Non-pigmented ciliary epithelial cell (primary cell): Measurements from ENCODE around the gene SPECC1L.

ENCODE experiments used
- DNase-seq: peaks from one replicate; pipeline ENCODE4 v3.0.0-alpha.2; 2010; ENCODE audit warnings: low read depth

The SPECC1L gene

DNA sequence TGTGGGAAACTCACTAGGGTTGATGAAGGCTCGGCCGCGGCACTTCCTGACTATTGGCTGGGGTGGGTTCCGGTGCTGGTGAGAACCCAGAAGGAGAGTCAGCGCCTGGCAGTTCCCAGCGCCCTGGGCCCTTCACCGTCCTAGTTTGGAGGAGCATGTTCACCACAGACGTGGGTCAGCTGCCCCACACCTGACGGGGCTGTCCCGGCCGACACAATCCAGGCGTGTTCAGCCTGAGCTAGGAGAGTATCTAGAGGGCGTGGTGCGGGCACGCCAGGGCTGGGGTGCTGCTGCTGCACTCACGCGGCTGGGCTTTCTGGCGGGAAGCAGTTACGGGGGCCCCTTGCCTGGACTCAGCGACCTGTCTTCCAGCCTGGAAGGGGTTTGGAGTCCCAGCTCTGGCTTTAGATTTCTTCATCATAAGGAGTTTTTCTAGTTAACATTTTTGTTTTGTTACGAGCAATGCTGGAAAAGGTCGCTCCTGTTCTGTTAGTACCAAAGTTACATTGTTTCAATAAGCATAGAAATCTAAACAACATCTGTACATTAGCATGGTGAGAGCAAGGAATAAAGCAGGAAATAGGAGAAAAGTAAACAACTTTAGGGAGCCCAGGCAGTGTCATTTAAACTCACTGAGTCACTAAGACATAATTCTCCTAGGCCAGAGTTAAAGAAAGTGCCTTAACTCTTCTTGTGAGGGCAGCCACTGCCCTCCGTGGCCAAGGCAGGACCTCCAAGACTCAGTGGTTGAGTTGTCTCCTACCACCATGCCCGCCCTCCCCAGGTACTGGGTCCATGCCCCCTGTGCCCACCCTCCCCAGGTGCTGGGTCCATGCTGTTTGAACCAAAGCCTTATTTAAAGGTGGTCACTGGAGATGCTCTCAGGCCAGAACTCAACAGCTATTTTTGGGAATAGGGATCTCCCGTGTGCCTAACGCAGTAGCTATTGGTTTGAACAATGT, 144.6 kb downstream of the SPECC1L start:
- no peak for DNase-seq

DNA sequence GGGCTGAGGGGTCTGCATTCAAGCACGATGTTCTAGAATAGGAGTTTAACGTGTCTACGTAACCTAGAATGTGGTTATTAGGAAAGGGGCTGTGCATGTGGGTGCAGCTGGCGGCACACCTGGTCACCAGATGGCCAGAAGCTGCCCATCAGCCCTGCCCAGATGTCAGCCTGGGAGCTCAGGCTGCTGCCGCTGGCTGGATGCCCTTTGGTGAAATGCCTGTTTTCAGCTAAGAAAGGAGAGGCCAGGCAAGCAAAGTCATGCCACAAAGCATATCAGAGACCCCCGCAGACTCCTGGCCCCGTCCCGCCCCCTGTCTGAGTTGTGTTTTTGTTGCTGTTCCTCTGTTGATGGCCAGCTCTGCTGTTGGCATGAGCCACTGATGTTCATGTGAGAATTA, 145.5 kb downstream of the SPECC1L start:
- no peak for DNase-seq

- DNase-seq = no peak
Observed at GRCh38 chr22:24416611-24417010, 146.0 kb downstream of the SPECC1L start.

- no peak for DNase-seq
Observed at GRCh38 chr22:24417200-24417599, 146.6 kb downstream of the SPECC1L start.

DNA sequence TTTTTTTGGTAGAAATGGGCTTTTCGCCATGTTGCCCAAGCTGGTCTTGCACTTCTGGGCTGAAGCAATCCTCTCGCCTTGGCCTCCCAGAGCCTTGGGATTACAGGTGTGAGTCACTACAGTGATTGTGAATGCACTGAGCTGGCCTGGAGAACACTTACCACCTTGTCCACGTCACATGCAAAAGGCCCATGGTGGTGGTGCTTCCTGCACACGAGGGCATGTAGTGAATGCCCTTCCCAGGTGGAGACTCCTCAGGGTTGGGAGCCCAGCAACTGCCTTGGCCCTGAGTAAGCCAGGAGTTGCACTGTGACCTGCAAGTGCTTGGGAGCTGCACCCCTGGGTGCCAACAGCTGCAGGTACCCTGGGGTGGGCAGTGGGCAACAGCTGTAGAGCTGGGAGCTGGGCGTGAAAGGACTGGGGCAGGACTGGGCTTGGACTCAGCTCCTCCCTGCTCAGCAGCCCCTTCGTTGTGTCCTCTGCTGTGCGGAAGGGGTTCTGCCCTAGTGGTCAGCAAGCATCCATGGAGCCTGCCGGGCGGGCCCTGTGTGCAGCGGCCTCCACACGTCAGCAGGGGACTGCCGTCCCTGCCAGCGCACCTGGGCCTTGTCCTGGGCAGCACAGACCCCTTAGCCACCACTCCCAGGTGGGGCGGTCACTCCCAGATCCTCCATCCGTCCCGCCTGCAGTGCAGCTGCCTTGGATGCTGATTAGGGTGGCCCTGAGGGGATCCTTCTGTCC, 147.4 kb downstream of the SPECC1L start:
- DNase-seq = no peak

DNA sequence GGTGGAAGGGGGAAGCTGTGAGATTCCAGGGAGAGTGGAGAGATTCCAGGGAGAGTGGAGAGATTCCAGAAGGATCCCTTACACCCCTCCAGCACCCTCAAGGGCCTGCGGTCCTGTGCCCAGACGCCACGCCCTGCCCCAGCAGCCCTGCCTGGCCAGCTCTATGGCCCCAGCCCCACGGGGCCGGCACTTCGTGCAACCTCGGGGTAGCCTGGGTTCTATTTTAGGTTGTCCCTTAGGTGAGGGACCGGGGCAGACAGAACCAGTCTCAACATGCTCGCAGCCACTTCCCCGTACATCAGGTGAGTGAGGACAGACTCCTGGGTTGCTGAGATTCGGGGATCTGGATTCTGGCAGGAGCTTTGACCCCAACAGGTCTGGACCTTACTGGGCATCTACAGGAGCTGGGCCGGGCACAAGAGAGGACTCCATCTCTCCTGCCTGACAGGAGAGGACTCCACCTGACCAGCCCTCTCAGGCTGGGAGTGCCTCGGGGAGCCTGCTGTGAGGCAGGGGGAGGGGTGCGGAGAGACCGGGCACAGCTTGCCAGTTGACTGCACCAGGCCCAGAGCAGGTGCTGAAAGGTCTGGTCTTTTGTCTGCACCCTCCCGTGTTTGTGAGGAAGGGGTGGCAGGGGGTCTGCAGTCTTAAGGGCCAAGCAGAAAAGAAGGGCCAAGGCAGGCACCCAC, 148.3 kb downstream of the SPECC1L start:
- no peak for DNase-seq

DNA sequence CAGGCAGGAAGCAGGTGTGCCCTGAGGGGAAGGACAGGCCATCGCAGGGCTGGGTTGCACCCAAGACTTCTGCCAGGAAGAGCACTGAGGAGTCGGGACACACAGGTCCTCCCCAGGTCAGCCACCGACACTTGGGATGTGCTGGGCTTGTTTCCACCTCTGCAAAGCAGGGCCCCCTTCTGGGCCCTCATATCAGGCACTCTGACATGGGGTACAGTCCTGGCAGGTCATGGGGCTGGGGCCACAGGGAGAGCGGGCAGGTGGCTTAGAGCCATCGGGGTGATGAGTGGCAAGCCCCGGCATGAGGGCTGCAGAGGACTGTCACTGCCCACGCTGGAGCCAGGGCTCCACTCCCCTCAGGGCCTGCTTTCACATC, 148.8 kb downstream of the SPECC1L start:
- no peak for DNase-seq

GRCh38 chr22:24420072-24420976, 149.7 kb downstream of the SPECC1L start:
- no peak for DNase-seq

- DNase-seq = no peak
Observed at GRCh38 chr22:24420977-24421343, 150.3 kb downstream of the SPECC1L start.

- no peak for DNase-seq
Observed at GRCh38 chr22:24421428-24421931, 150.8 kb downstream of the SPECC1L start.

GRCh38 chr22:24422102-24422665, 151.6 kb downstream of the SPECC1L start:
- no peak for DNase-seq

DNA sequence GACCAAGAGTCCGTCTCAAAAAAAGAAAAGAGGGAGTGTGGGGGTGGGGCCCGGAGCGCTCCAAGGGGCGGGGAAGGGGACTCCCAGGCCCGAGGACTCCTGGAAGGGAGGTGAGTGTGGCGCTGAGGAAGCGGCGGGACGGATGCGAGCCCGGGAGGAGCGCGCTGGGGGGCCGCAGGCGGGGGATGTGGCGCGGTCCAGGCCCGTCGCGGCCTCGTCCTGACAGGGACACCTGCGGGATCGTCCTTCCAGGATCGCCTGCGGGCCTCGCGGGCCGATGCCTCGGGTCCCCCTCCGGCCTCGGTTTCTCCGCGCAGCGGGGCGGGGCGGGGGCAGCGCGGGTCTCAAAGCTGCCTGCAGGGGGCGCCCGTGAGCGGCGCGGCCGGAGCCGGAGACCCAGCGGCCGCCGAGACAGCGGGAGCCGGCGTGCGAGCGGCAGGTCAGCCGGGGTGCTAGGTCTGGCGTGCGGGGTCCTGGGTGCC, 152.9 kb downstream of the SPECC1L start:
- DNase-seq = no peak

DNA sequence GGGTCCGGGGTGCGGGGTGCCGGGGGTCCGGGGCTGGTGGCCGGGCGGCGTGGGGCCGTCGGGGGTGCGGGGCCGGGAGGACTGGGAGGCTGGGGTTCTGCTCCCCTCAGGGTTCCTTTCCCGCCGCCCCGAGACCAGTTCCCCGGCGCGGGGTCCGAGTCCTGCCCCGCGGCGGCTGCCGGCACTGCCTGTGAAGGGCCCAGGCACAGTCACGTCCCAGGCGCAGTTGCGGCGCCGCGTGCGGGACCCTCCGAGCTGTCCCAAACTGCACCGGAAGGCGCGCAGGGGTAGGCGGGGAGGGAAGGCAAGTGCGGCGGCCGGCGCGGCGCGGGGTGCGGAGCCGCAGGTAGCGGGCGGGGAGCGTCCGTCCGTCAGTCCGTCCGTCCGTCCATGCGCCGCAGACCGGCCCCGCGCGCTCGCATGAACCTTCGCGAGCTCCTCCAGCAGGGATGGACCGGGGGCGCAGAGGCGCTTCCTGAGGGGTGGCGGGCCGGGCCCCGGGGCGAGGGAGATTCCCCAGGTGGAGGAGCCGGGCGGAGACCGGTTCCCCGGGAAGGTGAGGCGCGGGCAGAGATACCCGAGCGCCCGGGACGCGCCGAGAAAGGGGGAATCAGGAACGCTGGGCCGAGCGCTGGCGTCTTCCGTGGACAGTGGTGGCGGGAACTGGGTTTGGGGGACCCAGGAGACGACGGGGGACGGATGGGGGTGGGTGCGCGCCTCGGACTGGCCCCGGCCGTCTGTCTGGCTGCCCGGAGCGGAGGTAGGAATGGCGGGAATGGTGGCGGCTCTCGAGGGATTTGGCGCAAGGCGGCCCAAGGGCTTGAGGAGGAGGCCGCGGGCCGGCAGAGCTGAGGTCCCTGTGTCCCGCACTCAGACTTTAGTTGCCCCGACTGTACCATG, 153.6 kb downstream of the SPECC1L start:
- DNase-seq = no peak

- no peak for DNase-seq
Observed at GRCh38 chr22:24424901-24425775, 154.5 kb downstream of the SPECC1L start.

- no peak for DNase-seq
Observed at GRCh38 chr22:24426436-24426835, 155.8 kb downstream of the SPECC1L start.

- DNase-seq = no peak
Observed at GRCh38 chr22:24426851-24427499, 156.3 kb downstream of the SPECC1L start.

- no peak for DNase-seq
Observed at GRCh38 chr22:24427500-24428164, 157.0 kb downstream of the SPECC1L start, which contains the start of gene ADORA2A. ADORA2A (plus strand) TSS chr22:24427599; CDS start chr22:24433405, 5,806 bp downstream.
